ENCODE results near the gene NDC1.
"Not testable (repeated sequence)": the region's sequence is repeated elsewhere in the genome, so short reads cannot be mapped to it uniquely, and the experiment has no call there.

Gene NDC1

DNA sequence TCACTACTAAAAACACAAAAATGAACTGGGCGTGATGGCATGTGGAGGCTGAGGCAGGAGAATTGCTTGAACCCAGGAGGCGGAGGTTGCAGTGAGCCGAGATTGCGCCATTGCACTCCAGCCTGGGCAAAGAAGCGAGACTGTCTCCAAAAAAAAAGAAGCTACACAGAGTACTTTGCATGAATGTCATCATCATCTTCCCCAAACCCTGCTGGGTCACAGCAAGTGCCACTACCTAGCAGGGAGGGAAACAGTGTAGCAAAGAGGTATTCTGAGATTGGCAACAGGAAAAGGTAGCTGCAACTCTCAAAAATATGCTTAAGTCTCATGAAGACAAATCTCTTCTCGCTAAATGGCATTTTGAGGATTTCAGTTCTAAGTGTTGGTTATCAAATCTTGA lies 12.8 kb downstream of the NDC1 start:
- no peak for DNase-seq (ENCODE audit: low read depth)

DNA sequence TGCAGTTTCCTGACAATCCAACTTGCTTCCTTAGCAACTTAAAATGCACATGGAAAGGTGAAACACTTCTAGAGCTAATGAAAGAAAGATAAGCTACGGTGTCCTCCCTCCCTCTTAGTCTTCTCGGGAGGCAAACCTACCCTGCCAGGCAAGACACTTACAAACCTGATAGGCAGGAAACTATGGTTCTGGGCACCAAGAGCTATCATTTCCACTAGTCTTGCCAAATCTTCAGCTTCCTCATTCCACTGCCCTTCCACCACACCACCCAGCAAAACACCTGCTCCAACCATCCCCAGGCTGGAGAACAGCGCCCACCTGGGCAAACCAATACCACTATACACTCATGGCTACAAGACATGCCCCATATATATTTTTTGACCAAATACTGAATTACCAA lies 15.2 kb downstream of the NDC1 start:
- no peak for DNase-seq (ENCODE audit: low read depth)

DNA sequence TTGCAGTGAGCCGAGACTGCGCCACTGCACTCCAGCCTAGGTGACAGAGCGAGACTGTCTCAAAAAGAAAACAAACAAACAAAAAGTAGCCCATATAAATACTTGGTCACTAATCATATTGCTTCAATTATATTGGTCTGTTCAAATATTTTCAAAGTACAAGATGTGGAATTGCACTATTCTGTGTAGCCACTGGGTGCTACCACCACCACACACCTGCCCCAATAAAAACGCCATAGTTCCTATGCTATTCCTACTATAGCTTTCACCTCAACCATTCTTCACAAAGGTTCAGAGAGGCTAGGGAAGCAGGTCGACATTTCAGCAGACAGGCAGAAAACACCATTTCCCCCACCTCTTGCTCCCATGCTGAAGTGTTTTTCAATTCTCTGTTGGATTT lies 16.7 kb downstream of the NDC1 start:
- no peak for DNase-seq (ENCODE audit: low read depth)

DNA sequence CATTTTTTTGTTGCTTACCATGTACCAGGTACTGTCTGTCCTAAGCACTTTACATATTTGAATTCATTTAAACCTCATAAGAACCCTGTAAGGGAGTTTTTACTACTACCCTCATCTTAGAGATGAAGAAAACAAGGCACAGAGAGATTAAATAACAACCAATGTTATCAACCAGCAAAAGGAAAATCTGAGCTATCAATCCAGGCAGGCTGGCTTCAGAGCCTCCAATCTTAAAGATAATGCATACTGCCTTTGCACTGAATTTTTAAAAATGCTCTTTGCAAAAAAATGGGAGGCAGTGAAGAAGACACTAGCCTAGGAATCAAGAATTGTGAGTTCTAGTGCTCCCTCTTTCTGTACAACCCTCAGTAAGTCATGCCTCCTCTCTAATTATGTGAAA lies 18.7 kb downstream of the NDC1 start:
- no peak for DNase-seq (ENCODE audit: low read depth)

DNA sequence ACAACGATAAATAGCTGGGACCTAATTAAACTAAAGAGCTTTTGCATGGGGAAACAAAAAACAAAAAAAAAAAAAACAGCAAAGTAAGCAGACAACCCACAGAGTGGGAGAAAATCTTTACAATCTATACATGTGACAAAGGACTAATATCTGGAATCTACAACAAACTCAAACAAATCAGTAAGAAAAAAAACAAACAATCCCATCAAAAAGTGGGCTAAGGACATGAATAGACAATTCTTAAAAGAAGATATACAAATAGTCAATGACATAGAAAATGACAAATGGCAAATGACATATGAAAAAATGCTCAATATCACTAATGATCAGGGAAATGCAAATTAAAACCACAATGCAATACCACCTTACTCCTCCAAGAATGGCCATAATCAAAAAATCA lies 21.5 kb downstream of the NDC1 start:
- DNase-seq (ENCODE audit: low read depth), result not testable (repeated sequence)

DNA sequence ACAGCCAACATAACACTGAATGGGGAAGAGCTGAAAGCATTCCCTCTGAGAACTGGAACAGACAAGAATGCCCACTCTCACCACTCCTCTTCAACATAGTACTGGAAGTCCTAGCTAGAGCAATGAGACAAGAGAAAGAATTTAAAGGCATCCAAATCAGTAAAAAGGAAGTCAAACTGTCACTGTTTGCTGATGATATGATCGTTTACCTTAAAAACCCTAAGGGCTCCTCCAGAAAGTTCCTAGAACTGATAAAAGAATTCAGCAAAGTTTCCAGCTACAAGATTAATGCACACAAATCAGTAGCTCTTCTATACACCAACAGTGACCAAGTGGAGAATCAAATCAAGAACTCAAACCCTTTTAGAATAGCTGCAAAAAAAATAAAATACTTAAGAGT lies 22.6 kb downstream of the NDC1 start:
- DNase-seq (ENCODE audit: low read depth), result not testable (repeated sequence)

DNA sequence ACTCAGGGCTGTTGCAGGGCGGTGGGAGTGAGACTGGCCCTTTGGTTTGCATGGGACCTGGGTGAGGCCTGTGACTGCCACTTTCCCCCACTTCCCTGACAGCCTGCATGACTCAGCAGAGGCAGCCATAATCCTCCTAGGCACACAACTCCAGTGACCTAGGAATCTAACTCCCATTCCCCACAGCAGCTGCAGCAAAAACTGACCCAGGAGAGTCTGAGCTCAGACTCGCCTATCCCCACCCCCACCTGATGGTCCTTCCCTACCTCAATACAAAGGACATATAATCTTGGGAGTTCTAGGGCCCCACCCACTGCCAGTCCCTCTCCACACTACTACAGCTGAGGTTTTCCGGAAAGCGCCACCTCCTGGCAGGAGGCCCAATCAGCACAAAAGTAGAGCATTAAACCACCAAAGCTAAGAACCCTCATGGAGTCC lies 26.7 kb downstream of the NDC1 start:
- no peak for DNase-seq (ENCODE audit: low read depth)

DNA sequence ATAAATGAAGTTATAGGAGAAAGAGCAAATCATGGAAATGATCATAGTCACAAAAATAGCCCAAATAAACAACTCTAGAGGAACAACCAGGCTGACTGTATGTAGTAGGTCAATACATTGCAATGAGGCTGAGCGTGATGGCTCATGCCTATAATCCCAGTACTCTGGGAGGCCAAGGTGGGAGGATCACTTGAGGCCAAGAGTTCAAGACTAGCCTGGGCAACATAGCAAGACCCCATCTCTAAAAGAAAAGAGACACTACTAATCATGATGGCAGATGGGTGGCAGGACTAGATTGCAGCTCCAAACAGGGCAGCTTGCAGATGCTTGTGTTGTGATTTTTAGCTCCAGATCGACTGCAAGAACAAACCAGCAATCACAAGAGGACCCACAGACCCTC lies 27.6 kb downstream of the NDC1 start:
- DNase-seq (ENCODE audit: low read depth), result no peak

DNA sequence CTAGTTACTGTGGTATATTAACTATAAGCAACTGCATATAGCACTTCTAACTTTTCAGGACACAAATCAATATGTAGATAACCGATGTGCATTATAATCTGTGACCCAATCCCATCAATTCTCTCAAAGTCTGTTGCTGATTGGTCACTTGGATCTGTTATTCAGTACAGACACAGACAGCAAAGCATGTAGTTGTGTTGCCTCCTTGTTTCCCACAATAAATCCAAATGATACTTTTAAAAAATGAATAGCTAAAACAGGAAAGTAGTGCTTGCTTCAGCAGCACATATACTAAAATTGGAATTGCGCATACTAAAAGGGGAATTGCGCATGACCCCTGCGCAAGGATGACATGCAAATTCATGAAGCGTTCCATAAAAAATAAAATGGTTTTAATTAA lies 28.1 kb downstream of the NDC1 start:
- DNase-seq (ENCODE audit: low read depth), result no peak

DNA sequence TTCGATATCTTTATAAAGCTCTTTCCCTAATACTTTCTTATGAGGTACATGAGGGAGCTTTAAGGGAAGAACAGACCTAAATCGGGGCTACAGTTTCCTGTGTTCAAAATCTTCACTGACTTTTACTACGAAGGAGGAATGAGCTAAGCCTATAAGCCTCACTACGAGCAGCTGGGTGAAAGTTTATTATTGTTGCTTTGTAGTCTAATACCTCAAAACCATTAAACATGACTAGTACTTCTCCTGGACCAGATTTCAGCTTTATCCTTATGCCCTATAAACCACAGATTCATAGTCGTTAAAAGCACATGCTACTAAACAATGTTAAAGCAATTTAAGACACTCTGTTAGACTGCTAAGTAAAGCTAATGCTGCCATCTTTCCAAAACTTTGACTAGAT lies 30.2 kb downstream of the NDC1 start:
- DNase-seq (ENCODE audit: low read depth), result no peak

DNA sequence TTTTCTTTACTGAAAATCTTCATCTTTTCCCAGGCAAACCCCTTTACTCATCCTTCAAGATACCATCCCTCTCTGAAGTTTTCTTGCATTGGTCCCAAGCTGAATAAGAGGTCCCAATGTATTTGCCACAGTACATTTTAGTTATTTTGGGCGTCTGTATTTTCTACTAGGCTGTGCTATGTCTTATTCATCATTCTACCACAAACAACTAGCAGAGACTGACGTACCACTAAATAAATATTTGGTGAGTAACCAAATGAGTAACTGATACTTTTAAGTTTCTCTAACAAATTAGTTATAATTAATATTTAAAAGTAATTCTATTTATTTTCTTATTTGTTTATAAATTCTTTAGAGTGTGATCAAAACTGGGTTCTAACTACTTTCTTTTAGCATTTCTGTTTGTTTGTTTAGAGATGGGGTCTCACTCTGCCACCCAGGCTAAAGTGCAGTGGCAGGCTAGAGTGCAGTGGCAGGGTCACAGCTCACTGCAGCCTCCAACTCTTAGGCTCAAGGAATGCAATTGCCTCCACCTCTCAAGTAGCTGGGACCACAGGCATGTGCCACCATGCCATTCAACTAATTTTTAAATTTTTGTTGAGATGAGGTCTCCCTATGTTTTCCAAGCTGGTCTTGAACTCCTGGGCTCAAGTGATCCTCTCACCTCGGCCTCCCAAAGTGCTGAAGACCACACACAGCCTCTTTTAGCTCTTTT lies 33.1 kb downstream of the NDC1 start:
- no peak for DNase-seq (ENCODE audit: low read depth)

DNA sequence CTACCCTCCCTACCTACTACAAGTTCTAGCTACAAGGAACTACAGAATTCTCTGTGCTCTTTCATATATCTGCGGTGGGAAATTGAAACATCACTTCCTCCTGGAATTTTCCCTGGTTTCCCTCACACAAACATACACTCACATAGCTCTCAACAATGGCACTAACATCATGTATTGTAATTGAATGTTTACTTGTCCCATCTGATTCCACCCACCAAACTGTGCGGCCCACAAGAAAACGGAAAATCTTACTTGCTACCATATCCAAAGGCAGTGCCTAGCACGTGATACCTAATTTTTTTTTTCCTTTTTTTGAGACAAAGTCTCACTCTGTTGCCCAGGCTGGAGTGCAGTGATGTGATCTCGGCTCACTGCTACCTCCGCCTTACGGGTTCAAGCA lies 33.9 kb downstream of the NDC1 start:
- DNase-seq (ENCODE audit: low read depth), result no peak

DNA sequence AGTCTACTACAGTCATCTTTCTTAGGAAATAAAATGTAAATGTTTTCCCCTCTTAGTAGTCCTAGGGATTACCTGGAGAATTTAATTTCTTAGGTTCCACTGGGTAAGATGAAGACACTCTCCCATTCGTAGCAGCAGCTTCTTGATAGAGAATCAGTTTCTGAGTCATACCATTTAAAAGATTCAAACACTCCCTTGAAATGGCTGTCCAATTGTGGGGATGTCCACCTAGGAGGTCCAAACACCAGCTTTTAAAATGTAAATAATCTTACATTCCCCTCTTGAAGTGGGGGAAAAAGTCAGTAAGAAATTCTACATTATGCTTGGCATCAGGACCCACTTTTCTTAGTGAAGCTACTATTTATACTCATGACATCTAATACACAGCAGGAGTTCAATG lies 37.5 kb downstream of the NDC1 start:
- no peak for DNase-seq (ENCODE audit: low read depth)

DNA sequence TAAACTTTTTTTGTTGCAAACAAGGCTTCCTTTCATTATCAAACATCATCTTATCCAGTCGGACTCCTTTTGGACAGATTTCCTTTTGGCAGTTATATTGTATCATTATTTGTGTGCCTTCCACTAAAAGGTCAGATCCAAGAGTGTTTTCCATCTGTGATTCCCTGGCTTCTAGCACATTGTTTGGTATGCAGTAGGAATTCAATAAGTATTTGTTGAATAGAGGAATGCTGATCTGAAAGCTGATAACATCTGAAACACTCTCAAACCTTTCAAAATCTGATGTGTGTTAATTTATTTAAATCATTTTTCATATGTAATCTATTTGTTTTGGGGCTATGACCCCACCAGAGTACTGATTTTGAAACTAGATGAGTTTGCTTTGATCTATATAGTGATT lies 39.0 kb downstream of the NDC1 start:
- DNase-seq (ENCODE audit: low read depth), result no peak

DNA sequence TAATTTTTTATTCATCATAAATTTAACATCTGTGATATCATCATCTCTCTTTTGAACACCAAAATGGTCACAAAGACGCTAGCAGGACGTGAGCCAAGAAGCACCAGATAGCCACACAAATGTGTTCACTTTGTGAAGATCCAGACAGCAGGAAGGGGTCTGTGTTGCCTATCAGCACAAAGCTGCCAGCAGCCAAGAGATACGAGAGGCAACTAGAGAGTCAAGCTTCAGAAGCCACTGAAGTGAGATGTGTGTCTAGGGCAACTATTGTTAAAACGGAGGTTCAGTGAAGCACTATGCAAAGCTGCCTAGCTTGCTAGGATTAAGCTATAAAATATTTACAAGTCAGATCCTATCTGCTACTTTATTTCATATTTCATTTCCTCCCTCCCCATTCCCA lies 45.3 kb downstream of the NDC1 start:
- no peak for DNase-seq (ENCODE audit: low read depth)

DNA sequence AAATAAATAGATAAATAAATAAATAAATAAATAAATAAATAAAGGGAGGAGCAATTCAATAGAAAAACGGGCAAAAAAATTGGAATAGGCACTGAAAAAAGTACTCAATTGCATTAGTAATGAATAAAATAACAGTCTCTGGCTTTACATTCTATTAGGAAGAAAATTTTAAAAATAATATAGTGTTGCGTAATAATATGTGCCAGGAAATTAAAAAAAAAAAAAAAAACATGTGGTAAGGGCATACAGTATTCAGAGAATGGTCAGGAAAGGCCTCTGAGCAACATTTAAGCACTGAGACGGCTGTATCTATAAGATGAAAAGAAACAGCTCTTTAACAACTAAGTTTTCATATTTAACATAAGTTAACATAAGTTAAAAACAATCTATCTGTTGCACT lies 50.4 kb downstream of the NDC1 start:
- no peak for DNase-seq (ENCODE audit: low read depth)

DNA sequence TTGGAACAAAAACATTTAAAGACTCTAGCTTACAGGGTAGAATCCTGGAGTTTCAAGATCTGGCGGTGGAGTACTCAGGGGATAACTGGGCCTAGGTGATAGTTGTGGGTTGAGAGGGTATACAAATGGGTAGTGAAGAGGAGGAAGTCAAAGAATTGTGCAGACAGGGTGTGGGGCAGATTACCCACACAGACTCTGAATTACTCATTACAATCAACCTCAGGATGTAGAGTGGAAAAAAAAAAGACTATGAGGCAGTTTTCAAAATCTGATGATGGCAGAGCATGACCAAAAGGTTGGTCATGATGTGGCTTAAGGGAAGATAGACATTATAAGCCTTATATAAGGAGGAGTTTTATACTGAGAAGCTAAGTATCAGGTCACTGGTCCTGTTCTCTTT lies 55.0 kb downstream of the NDC1 start:
- no peak for DNase-seq (ENCODE audit: low read depth)

DNA sequence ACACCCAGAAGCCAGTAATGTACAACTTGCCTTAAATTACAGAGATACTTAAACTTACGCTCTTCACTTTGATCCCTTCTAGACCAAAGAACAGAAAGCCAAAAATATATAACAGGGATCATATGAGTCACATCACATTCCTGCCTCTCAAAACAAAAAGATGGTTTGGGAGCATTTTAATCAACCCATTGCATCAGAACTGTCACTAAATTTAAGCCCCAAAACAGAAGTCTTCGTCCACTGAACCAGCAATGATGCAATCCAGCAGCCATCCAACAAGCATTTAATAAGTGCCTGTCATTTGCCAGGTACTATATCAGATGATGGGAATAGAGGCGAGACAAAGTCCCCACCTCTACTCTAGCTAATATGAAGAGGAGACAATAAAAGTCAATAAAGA lies 56.4 kb downstream of the NDC1 start:
- no peak for DNase-seq (ENCODE audit: low read depth)

DNA sequence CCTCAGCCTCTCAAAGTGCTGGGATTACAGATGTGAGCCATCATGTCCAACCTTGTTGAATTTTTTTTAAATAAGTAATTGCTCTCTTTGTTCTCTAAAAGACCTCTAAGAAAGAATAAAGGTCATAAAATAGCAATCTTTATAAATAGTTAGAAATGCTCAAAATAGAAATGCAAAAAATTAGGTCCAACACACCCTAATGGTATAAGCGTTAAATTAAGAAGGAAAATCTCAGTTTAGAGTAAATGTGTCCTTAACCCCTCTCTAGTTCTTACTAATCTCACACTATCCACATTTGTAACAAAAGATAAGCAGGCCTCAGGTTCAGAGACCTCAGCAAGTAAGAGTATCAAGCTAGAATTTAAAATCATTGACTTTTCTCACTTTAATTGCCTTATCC lies 60.8 kb downstream of the NDC1 start:
- DNase-seq (ENCODE audit: low read depth), result no peak

DNA sequence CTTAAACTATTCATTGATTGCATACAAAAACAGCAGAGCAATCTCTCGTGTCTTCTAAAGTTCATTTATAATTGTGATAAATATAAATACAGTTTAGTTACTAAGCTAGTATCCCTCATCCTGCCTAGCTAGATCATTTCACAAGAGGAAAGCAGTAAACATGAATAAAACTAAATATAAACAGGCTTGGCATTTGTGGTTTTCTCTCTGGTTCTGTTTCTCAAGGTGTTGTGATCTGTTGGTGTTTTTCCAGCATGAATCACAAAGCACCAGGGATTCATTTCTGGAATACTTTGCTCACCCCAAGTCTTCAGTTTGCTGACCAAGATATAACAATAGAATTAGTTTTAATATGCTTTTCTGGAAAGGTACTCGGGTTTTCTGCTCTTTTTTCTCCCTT lies 66.4 kb downstream of the NDC1 start:
- DNase-seq (ENCODE audit: low read depth), result no peak

DNA sequence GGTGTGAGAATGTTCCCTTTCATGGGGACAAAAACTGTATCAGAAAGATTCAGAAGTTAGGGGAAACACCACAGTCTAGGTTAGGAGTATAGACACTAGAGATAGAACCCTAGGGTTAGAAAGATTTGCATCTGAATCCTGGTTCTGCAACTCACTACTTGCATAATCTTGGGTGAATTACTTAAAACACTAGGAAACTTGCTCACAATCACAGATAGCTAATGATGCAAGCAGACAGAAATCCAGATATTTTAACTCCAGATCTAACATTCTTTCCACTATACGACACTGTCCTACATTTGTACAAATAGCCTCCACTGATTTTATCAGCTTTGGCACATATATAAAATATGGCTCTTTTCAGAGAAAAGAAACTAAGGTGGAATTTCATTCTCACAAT lies 68.3 kb downstream of the NDC1 start:
- no peak for DNase-seq (ENCODE audit: low read depth)

DNA sequence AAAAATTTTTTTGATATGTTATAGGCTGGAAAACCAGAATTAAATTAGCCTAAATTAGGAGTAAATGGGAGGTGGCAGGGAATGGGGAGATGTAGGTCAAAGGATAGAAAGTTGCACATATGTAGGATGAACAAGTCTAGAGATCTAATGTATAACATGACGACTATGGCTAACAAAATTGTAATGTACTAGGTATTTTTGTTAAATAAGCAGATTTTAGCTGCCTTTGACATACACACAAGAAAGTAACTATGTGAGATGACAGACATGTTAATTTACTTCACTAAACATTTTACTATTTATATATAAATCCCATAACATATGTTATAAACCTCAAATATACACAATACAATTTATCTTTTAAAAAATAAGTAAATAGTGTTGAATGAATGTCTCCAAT lies 68.9 kb downstream of the NDC1 start:
- no peak for DNase-seq (ENCODE audit: low read depth)

DNA sequence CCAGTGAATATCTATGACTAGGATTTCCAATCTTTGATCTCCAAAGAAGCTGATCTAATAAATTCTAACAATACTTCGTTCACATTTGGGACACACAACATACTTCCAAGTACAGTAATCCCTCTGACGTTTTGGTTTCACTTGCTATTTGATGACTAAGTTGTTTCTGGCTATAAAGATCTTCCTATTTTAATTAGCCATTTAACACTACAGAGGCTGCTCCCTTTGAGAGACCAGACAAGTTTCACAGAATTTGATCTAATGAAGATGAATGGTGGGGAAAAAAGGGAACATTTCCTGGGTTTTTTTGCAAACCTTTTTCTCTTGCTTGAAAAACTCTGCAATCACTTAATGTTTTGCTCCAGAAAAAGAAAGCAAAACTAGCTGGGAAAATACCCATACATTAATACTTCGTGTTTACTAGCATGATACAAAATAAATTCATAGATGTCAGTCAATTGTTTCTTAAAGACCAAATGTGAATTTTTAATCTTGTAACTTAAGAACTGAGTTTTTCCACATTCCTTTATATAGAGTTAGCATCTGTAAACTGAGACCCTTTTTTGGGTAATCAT lies 71.2 kb downstream of the NDC1 start:
- DNase-seq (ENCODE audit: low read depth), result no peak

DNA sequence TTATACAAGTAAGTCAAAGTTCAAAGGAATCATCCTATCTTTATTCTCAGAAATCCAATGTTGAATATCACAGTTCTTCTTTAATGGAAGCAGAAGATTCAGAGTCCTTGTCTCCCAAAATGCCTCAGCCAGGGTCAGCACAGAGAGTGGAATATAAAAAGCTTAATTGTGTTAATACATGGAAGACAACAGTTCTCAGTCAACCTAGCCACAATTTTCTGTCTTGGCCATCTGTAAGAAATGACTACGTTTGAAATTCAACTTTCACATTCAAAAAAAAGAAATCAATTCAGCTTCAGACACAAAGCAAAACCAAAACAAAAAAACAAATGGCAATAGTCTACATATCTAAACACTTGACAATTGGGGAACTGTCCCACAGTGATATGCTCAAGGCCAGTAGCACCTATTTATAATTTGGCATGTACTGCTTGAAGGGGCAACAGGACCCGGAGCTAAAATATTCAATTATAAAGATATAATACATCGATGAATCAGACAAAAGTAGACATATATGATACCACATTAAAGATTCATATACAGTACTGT lies 71.8 kb downstream of the NDC1 start:
- DNase-seq (ENCODE audit: low read depth), result no peak

Data from stimulated activated CD8-positive, alpha-beta memory T cell treated with anti-CD3 and anti-CD28 coated beads, Interleukin-12 subunit alpha, Interleukin-12 subunit beta, amount 100 ng/mL, for 4 hours (primary cell).